ENCODE data around the gene XKR8.

DNA sequence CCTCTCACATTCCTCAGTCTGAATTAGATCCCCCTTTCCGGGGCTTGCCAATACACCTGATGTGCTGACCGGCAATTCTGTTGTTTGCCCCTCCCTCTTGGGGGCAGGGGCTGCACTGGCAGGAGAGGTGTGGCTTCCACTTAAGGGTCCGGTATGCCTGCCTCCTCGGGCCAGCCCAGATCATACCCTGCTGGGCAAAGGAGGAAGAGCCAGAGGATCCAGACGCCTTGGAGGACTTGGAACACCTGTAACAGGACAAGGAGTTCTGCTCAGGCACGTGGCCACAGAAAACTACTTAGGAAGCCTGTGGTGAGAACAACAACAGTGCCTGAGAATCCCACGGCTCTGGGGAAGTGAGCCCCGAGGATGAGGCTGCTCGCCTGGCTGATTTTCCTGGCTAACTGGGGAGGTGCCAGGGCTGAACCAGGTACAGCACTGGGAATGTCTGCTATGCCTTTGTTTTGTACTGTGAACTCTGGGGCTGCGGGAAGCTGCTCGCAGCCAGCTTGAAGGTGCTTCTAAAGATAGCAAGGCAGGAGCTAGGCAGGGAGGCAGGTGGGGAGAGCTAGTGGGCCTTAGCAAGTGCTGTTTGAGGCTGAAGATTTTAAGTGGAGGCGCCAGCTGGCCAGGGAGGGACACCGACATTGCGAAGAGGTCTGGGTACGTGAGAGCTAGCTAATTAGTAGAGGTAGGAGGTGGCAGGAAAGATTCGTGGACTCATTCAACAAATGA, 24.8 kb upstream of the XKR8 start, which contains the start of gene SMPDL3B:
- TF ChIP-seq, protein P1, sequence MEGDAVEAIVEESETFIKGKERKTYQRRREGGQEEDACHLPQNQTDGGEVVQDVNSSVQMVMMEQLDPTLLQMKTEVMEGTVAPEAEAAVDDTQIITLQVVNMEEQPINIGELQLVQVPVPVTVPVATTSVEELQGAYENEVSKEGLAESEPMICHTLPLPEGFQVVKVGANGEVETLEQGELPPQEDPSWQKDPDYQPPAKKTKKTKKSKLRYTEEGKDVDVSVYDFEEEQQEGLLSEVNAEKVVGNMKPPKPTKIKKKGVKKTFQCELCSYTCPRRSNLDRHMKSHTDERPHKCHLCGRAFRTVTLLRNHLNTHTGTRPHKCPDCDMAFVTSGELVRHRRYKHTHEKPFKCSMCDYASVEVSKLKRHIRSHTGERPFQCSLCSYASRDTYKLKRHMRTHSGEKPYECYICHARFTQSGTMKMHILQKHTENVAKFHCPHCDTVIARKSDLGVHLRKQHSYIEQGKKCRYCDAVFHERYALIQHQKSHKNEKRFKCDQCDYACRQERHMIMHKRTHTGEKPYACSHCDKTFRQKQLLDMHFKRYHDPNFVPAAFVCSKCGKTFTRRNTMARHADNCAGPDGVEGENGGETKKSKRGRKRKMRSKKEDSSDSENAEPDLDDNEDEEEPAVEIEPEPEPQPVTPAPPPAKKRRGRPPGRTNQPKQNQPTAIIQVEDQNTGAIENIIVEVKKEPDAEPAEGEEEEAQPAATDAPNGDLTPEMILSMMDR (IDR thresholded peaks at IDR 0.05): peak in 4 of 6 experiments; percentile 32 to 60 (median 38)
- TF ChIP-seq POLR2A (IDR thresholded peaks at IDR 0.05): peak in 1 of 4 donors; percentile 61
